Esophagus squamous epithelium (tissue), 4 donors: ENCODE data around the gene PHC1.

Experiments
- CTCF ChIP-seq, 6 experiments: fragments of 450-650 bp in 4 of 6; fragments of 200-600 bp in 2 of 6; sonication (generic) in 2 of 6; IDR thresholded peaks; one replicate each; pipeline ENCODE4 v1.5.1; 2016 to 2019; ENCODE audit warnings: antibody characterized with exemption in 6 of 6, mild to moderate bottlenecking in 4 of 6, moderate library complexity in 4 of 6
- POLR2A ChIP-seq, 4 donors: fragments of 450-650 bp; IDR thresholded peaks; one replicate each; pipeline ENCODE4 v1.6.1; 2017; ENCODE audit warnings: antibody characterized with exemption in 4 of 4, mild to moderate bottlenecking in 4 of 4, moderate library complexity in 3 of 4

- TF ChIP-seq CTCF (IDR thresholded peaks at IDR 0.05), result no peak
- no peak for TF ChIP-seq POLR2A (IDR thresholded peaks at IDR 0.05)
Observed at GRCh38 chr12:8867009-8867408, 47.3 kb upstream of the PHC1 start.
